Calu3 (cell line): ENCODE measurements around the gene MCRS1. TPM values are rescaled to one million over a fixed set of nuclear protein-coding genes. Genes with fewer than 3 reads are reported as not detected.

Experiments
- BruUV-seq: library from RNA; stranded (reverse); fragments of 400-500 nt; replicated peaks from 2 replicates; lab custom pipeline; 2021; lab: Mats Ljungman, UMichigan
- CTCF ChIA-PET: fragments of 300-600 bp; sonication (Branson Sonifier 250); formaldehyde crosslinking; loops from one replicate; lab custom pipeline; 2022; ENCODE audit warnings: antibody characterized with exemption; lab: Charles Lee
- DNase-seq: peaks from one replicate; pipeline ENCODE4 v3.0.0; 2022
- H3K27ac Mint-ChIP-seq: one replicate; pipeline ENCODE4 v1.8.0; 2022; ENCODE audit warnings: mixed read lengths; ENCODE audit not compliant: unreplicated experiment
- H3K27me3 Mint-ChIP-seq: one replicate; pipeline ENCODE4 v1.8.0; 2022; ENCODE audit warnings: mixed read lengths; ENCODE audit not compliant: unreplicated experiment
- H3K36me3 Mint-ChIP-seq: one replicate; pipeline ENCODE4 v1.8.0; 2022; ENCODE audit warnings: mild to moderate bottlenecking, moderate library complexity, mixed read lengths; ENCODE audit not compliant: insufficient read depth, unreplicated experiment
- H3K4me1 Mint-ChIP-seq: one replicate; pipeline ENCODE4 v1.8.0; 2022; ENCODE audit warnings: mild to moderate bottlenecking, low read depth, mixed read lengths; ENCODE audit not compliant: unreplicated experiment
- H3K4me3 Mint-ChIP-seq: one replicate; pipeline ENCODE4 v1.8.0; 2022; ENCODE audit warnings: mild to moderate bottlenecking, low read depth, moderate library complexity, mixed read lengths; ENCODE audit not compliant: unreplicated experiment
- H3K9me3 Mint-ChIP-seq: one replicate; pipeline ENCODE4 v1.8.0; 2022; ENCODE audit warnings: low read depth, mixed read lengths; ENCODE audit not compliant: unreplicated experiment
- intact Hi-C: fragments of 100-400 bp; cut with micrococcal nuclease; formaldehyde crosslinking; loops from one replicate; pipeline ENCODE4 v1.10.0; 2022; ENCODE audit not compliant: unreplicated experiment
- total RNA-seq: library from RNA; stranded (reverse); gene quantifications from 2 replicates; pipeline ENCODE4 v1.2.3, GENCODE V29; 2022
- TF ChIP-seq, protein P1 (sequence below): fragments of 200-600 bp; IDR thresholded peaks from one replicate; pipeline ENCODE4 v1.8.0; 2022; ENCODE audit warnings: antibody characterized with exemption; ENCODE audit not compliant: unreplicated experiment

MCRS1 gene
- total RNA-seq, 1 experiment from 2014 or later = 38.0 TPM

DNA sequence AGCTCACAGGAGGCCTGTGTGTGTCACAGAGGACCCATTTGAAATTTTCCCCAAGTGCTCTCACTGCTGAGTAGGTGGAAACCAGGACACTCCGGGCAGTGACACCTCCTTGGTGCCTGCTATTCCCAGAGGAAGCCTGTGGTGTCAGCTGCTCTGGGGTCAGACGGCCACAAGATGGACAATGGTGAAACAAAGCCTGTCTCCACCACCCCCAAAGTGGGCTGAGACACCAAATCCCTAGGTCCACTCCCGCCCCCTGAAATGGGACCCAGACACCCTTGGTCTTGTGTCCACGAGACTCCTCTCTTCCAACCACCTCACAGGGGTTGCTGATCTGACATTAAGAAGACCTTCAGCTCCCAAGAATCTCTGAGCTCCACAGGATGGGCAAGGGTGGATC, 22.1 kb downstream of the MCRS1 start:
- DNase-seq = no peak
- H3K4me1 Mint-ChIP-seq = no peaks in the 10 kb centered on the region
- CTCF ChIA-PET = interaction anchor here (0.7 kb wide), 1 partner anchor 1155 kb away, joined by 3 read pairs; no protein-coding TSS in a partner anchor
- no TSS peak for BruUV-seq
- no peak overlapping the region for H3K4me3 Mint-ChIP-seq
- intact Hi-C loops = no loop called here
- H3K36me3 Mint-ChIP-seq = no peaks in the 10 kb centered on the region
- H3K9me3 Mint-ChIP-seq = no peaks in the 10 kb centered on the region
- no peak overlapping the region for H3K27ac Mint-ChIP-seq
- TF ChIP-seq, protein P1, sequence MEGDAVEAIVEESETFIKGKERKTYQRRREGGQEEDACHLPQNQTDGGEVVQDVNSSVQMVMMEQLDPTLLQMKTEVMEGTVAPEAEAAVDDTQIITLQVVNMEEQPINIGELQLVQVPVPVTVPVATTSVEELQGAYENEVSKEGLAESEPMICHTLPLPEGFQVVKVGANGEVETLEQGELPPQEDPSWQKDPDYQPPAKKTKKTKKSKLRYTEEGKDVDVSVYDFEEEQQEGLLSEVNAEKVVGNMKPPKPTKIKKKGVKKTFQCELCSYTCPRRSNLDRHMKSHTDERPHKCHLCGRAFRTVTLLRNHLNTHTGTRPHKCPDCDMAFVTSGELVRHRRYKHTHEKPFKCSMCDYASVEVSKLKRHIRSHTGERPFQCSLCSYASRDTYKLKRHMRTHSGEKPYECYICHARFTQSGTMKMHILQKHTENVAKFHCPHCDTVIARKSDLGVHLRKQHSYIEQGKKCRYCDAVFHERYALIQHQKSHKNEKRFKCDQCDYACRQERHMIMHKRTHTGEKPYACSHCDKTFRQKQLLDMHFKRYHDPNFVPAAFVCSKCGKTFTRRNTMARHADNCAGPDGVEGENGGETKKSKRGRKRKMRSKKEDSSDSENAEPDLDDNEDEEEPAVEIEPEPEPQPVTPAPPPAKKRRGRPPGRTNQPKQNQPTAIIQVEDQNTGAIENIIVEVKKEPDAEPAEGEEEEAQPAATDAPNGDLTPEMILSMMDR = no peak
- H3K27me3 Mint-ChIP-seq = peaks cover 54% of the 10 kb centered on the region

DNA sequence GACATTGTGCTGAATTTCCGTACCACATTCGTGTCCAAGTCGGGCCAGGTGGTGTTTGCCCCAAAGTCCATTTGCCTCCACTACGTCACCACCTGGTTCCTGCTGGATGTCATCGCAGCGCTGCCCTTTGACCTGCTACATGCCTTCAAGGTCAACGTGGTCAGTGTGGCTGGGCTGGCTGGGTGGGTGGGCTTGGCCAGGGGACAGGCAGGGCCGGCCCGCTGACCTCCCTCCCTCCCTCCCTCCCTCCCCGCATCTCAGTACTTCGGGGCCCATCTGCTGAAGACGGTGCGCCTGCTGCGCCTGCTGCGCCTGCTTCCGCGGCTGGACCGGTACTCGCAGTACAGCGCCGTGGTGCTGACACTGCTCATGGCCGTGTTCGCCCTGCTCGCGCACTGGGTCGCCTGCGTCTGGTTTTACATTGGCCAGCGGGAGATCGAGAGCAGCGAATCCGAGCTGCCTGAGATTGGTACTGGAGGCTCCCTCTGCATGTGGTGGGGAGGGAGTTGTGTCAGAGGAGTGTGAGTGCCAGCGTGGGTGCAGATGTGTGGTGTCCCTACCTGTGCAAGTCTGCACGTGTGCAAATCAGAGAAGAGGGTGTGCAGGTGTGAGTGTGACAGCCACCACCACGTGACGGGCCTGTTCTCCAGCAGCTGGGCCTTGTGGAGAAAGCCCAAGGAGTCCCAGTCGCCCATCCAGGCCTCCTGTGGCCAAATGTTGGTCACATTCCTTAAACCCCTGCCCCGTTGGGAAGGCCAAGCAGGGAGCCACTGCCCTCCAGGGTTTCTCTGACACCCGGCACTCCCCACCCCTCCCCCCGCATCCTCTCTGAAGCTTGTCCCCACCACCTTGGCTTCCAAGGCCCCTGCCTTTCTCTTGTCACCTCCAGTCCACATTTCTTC, 23.8 kb downstream of the MCRS1 start:
- no peaks in the 10 kb centered on the region for H3K9me3 Mint-ChIP-seq
- TF ChIP-seq, protein P1 = no peak
- no peak for DNase-seq
- H3K27me3 Mint-ChIP-seq = peaks cover 57% of the 10 kb centered on the region
- H3K4me1 Mint-ChIP-seq = peaks cover 7% of the 10 kb centered on the region
- CTCF ChIA-PET = interaction anchor here (0.6 kb wide), 1 partner anchor 247 kb away, joined by 3 read pairs; no protein-coding TSS in a partner anchor
- no peak overlapping the region for H3K27ac Mint-ChIP-seq
- H3K36me3 Mint-ChIP-seq = peaks cover 9% of the 10 kb centered on the region
- H3K4me3 Mint-ChIP-seq = no peak overlapping the region
- intact Hi-C loops = no loop called here
- no TSS peak for BruUV-seq

DNA sequence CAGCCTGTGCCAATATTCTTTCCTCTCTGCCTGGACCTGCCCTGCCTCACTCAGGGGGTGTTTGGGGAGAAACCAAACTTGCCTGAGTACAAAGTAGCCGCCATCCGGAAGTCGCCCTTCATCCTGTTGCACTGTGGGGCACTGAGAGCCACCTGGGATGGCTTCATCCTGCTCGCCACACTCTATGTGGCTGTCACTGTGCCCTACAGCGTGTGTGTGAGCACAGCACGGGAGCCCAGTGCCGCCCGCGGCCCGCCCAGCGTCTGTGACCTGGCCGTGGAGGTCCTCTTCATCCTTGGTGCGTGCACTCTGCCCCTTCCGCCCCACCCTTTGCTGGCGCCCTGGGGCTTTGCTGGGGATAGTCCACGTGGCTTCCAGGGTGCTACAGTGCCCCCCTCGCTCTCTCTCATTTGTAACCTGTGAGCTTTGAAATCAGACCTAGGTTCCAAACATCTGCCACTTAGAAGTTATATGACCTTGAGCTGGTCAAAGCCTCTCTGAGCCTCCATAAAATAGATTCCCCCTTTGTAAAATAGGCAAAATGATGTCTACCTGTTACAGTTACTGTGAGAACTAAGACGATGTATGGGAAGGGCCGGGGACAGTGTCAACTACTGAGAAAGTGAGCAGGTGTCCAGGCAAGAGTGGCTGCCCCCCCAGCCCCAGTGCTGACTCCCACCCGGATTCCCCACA, 24.6 kb downstream of the MCRS1 start:
- BruUV-seq = no TSS peak
- H3K27ac Mint-ChIP-seq = no peak overlapping the region
- H3K4me3 Mint-ChIP-seq = no peak overlapping the region
- no peak for DNase-seq
- H3K27me3 Mint-ChIP-seq = peaks cover 53% of the 10 kb centered on the region
- CTCF ChIA-PET = interaction anchor here (0.6 kb wide), 1 partner anchor 246 kb away, joined by 3 read pairs; no protein-coding TSS in a partner anchor
- peaks cover 9% of the 10 kb centered on the region for H3K36me3 Mint-ChIP-seq
- TF ChIP-seq, protein P1 = no peak
- peaks cover 7% of the 10 kb centered on the region for H3K4me1 Mint-ChIP-seq
- no peaks in the 10 kb centered on the region for H3K9me3 Mint-ChIP-seq
- intact Hi-C loops = no loop called here

DNA sequence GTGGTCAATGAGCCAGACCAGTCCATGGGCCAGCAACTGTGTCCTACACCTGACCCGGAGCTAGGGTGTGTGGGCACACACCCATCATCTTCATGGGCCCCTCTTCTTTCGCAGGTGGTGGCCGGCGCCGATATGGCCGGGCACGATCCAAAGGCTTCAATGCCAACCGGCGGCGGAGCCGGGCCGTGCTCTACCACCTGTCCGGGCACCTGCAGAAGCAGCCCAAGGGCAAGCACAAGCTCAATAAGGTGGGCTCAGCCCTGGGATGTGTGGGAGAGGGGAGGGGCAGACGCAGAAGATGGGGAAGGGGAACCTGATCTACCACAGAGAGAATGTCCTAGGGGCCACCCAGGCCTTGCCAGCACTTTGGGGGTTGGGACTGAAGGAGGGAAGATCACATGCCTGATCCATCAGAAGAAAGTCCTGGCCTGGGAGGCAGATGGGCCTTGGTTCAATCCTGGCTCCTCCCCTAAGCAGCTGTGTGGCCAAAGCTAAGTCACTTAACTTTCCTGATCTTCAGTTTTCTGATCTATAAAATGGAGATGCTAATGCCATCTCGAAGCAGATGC, 25.3 kb downstream of the MCRS1 start:
- H3K27ac Mint-ChIP-seq = no peak overlapping the region
- intact Hi-C loops = no loop called here
- peaks cover 46% of the 10 kb centered on the region for H3K27me3 Mint-ChIP-seq
- TF ChIP-seq, protein P1 = no peak
- H3K9me3 Mint-ChIP-seq = no peaks in the 10 kb centered on the region
- DNase-seq = no peak
- peaks cover 16% of the 10 kb centered on the region for H3K36me3 Mint-ChIP-seq
- CTCF ChIA-PET = interaction anchor here (1.1 kb wide), 1 partner anchor 195 kb away, joined by 3 read pairs; no protein-coding TSS in a partner anchor
- no TSS peak for BruUV-seq
- H3K4me3 Mint-ChIP-seq = no peak overlapping the region
- peaks cover 7% of the 10 kb centered on the region for H3K4me1 Mint-ChIP-seq
